ENCODE measurements around the gene HOXB6.

Gene HOXB6

GRCh38 chr17:48564188-48565021 lies 40.4 kb downstream of the HOXB6 start:
- no peak for DNase-seq

- no peak for DNase-seq
Observed at GRCh38 chr17:48563867-48564187, 41.0 kb downstream of the HOXB6 start.

- DNase-seq, result no peak
Observed at GRCh38 chr17:48563385-48563838, 41.4 kb downstream of the HOXB6 start.

GRCh38 chr17:48562934-48563333 lies 41.9 kb downstream of the HOXB6 start:
- DNase-seq, result no peak

GRCh38 chr17:48561884-48562810 lies 42.6 kb downstream of the HOXB6 start:
- no peak for DNase-seq

- no peak for DNase-seq
Observed at GRCh38 chr17:48559840-48560817, 44.7 kb downstream of the HOXB6 start.

GRCh38 chr17:48559122-48559839 lies 45.5 kb downstream of the HOXB6 start:
- DNase-seq, result no peak

GRCh38 chr17:48558831-48559121 lies 46.0 kb downstream of the HOXB6 start:
- DNase-seq, result no peak

- no peak for DNase-seq
Observed at GRCh38 chr17:48558057-48558830, 46.5 kb downstream of the HOXB6 start.

GRCh38 chr17:48556576-48557401 lies 48.0 kb downstream of the HOXB6 start:
- no peak for DNase-seq

GRCh38 chr17:48556229-48556575 lies 48.6 kb downstream of the HOXB6 start:
- no peak for DNase-seq

- peak; percentile 71 for DNase-seq
Observed at GRCh38 chr17:48555258-48556228, 49.2 kb downstream of the HOXB6 start.

- DNase-seq, result no peak
Observed at GRCh38 chr17:48554412-48555257, 50.2 kb downstream of the HOXB6 start.

- DNase-seq, result no peak
Observed at GRCh38 chr17:48553826-48554225, 51.0 kb downstream of the HOXB6 start.

GRCh38 chr17:48553190-48553547 lies 51.6 kb downstream of the HOXB6 start:
- no peak for DNase-seq

- no peak for DNase-seq
Observed at GRCh38 chr17:48552466-48553189, 52.2 kb downstream of the HOXB6 start.

- no peak for DNase-seq
Observed at GRCh38 chr17:48551596-48552465, 53.0 kb downstream of the HOXB6 start.
